SU-DHL-6 (cell line): ENCODE results near the gene FADS6.

Experiments
- EZH2phosphoT487 ChIP-seq: fragments of 200-600 bp; sonication (generic), shearing (Covaris generic); conservative IDR thresholded peaks from 2 replicates; pipeline ENCODE4 v1.6.1; 2018; ENCODE audit warnings: mild to moderate bottlenecking, antibody characterized with exemption, low read length, moderate library complexity, mixed read lengths
- TF ChIP-seq, protein P1 (sequence below): fragments of 200-600 bp; sonication (generic); IDR thresholded peaks from one replicate; pipeline ENCODE4 v1.5.1; 2017; ENCODE audit warnings: antibody characterized with exemption, mild to moderate bottlenecking, low read length, moderate library complexity; ENCODE audit not compliant: insufficient read depth, poor library complexity, severe bottlenecking

DNA sequence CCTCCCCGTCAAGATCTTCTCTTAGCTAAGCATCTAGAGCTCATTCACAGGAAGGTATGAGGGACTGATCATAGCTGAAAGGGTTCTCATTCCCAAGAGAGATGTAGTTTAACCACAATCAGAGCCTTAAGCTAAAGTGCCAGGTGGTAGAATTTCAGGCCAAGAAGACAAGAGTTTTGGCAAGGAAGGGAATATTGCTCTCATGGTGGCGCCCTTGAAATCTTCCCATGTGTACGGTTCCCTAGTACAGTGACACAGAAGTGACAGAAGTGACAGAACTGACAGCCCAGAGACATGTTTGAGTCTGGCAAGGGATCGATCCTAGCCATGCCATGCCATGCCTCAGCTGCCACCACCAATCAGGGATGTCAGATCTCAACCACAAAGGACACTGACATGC is 36.2 kb downstream of the FADS6 start:
- TF ChIP-seq, protein P1, sequence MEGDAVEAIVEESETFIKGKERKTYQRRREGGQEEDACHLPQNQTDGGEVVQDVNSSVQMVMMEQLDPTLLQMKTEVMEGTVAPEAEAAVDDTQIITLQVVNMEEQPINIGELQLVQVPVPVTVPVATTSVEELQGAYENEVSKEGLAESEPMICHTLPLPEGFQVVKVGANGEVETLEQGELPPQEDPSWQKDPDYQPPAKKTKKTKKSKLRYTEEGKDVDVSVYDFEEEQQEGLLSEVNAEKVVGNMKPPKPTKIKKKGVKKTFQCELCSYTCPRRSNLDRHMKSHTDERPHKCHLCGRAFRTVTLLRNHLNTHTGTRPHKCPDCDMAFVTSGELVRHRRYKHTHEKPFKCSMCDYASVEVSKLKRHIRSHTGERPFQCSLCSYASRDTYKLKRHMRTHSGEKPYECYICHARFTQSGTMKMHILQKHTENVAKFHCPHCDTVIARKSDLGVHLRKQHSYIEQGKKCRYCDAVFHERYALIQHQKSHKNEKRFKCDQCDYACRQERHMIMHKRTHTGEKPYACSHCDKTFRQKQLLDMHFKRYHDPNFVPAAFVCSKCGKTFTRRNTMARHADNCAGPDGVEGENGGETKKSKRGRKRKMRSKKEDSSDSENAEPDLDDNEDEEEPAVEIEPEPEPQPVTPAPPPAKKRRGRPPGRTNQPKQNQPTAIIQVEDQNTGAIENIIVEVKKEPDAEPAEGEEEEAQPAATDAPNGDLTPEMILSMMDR, result no peak
- TF ChIP-seq EZH2phosphoT487, result no peak
